ENCODE measurements around the gene RPS18. TPM values are rescaled to one million over a fixed set of nuclear protein-coding genes. Genes with fewer than 3 reads are reported as not detected.

Gene RPS18
- polyA plus RNA-seq, 3 donors = 2,430 to 3,295 (median 2,894) TPM

GRCh38 chr6:33277663-33278391, 6.0 kb downstream of the RPS18 start:
- intact Hi-C loops (cut with micrococcal nuclease) = no loop called here
- Histone ChIP-seq H3K4me1 (ENCODE audit: control insufficient read depth in 1 of 2, insufficient read depth in 2 of 2, low read length in 2 of 2) (peaks cover 62 to 70% of the 10 kb centered on the region in 2 donors), H3K27me3 (ENCODE audit: control insufficient read depth in 2 of 2, insufficient read depth in 2 of 2, low read length in 2 of 2) (no peaks in the 10 kb centered on the region), H3K79me2 (ENCODE audit: insufficient read depth, low read length) (peaks cover 76% of the 10 kb centered on the region), H3K9ac (ENCODE audit: insufficient read depth, low read length, poor library complexity, severe bottlenecking) (peak overlapping the region; percentile 78), H3K4me3 (replicated peaks in 1 of 3; ENCODE audit: low read depth in 2 of 3, low read length in 3 of 3) (peak overlapping the region; percentile 76 to 94 (median 90)), H3K9me3 (replicated peaks in 1 of 2; ENCODE audit: control insufficient read depth in 1 of 2, insufficient read depth in 1 of 2, low read length in 2 of 2) (no peaks in the 10 kb centered on the region), H4K20me1 (ENCODE audit: insufficient read depth, low read length) (peaks cover 64% of the 10 kb centered on the region), H3K27ac (ENCODE audit: low read depth in 1 of 2, low read length in 2 of 2) (peak overlapping the region; percentile 78 to 80), H2AFZ (ENCODE audit: insufficient read depth, low read depth, low read length, poor library complexity, severe bottlenecking) (peak overlapping the region; percentile 92), H3K4me2 (replicated peaks; ENCODE audit: extremely low read depth, low read length, poor library complexity, severe bottlenecking) (peak overlapping the region; percentile 99), H3K36me3 (replicated peaks in 1 of 2; ENCODE audit: control insufficient read depth in 1 of 2, insufficient read depth in 2 of 2, low read length in 2 of 2) (peaks cover 46 to 83% of the 10 kb centered on the region in 2 donors)
- Mint-ChIP-seq H3K27ac (peak overlapping the region; percentile 87 to 94 (median 90)), H3K27me3 (ENCODE audit: low read depth in 3 of 3) (no peaks in the 10 kb centered on the region), H3K9me3 (no peaks in the 10 kb centered on the region), H3K4me3 (peak overlapping the region; percentile 94), H3K4me1 (peaks cover 66% of the 10 kb centered on the region), H3K36me3 (peaks cover 44 to 75% of the 10 kb centered on the region in 2 donors)
- no peak for TF ChIP-seq CTCF (IDR thresholded peaks at IDR 0.05)
- peak in 1 of 3 donors; percentile 7 for DNase-seq
- WGBS (ENCODE audit: insufficient coverage) = 27% methylated on average over 35 of the region's 39 CpGs

DNA sequence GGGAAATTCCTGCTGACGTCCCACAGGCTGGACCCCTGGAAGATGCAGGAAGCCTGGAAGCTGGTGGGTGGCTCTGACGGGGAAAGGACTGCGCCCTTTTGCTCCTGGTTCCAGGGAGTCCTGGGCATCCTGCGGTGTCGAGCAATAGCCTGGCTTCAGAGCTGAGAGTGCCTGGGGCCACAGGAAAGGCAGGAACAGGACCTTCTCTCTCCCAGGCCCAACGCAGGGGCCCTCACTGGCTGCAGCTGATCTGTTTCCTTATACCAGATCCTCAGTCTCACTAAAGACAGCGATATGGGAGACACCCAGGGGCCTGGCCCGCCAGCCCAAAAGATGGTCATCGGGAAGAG, 6.5 kb downstream of the RPS18 start:
- no peaks in the 10 kb centered on the region for H3K9me3 ChIP-seq (replicated peaks in 1 of 2; ENCODE audit: control insufficient read depth in 1 of 2, insufficient read depth in 1 of 2, low read length in 2 of 2)
- peak overlapping the region in 1 of 3 experiments; percentile 90 for H3K4me3 ChIP-seq (replicated peaks in 1 of 3; ENCODE audit: low read depth in 2 of 3, low read length in 3 of 3)
- Mint-ChIP-seq H3K4me3 (peak overlapping the region; percentile 7 to 94), H3K27ac (peak overlapping the region in 2 of 7 donors; percentile 26 to 64), H3K27me3 (ENCODE audit: low read depth in 3 of 3) (no peaks in the 10 kb centered on the region), H3K36me3 (peaks cover 42 to 75% of the 10 kb centered on the region in 2 donors), H3K9me3 (no peaks in the 10 kb centered on the region), H3K4me1 (peaks cover 61% of the 10 kb centered on the region)
- H3K79me2 ChIP-seq (ENCODE audit: insufficient read depth, low read length) = peaks cover 70% of the 10 kb centered on the region
- H3K27ac ChIP-seq (ENCODE audit: low read depth in 1 of 2, low read length in 2 of 2) = peak overlapping the region; percentile 78 to 80
- intact Hi-C loops (cut with micrococcal nuclease) = no loop called here
- peaks cover 56 to 65% of the 10 kb centered on the region in 2 donors for H3K4me1 ChIP-seq (ENCODE audit: control insufficient read depth in 1 of 2, insufficient read depth in 2 of 2, low read length in 2 of 2)
- peak overlapping the region; percentile 78 for H3K9ac ChIP-seq (ENCODE audit: insufficient read depth, low read length, poor library complexity, severe bottlenecking)
- peaks cover 59% of the 10 kb centered on the region for H4K20me1 ChIP-seq (ENCODE audit: insufficient read depth, low read length)
- no peak overlapping the region for H2AFZ ChIP-seq (ENCODE audit: insufficient read depth, low read depth, low read length, poor library complexity, severe bottlenecking)
- 88% methylated on average over 8 of the region's 9 CpGs for WGBS (ENCODE audit: insufficient coverage)
- no peaks in the 10 kb centered on the region for H3K27me3 ChIP-seq (ENCODE audit: control insufficient read depth in 2 of 2, insufficient read depth in 2 of 2, low read length in 2 of 2)
- no peak for TF ChIP-seq CTCF (IDR thresholded peaks at IDR 0.05)
- H3K4me2 ChIP-seq (replicated peaks; ENCODE audit: extremely low read depth, low read length, poor library complexity, severe bottlenecking) = peak overlapping the region; percentile 99
- no peak for DNase-seq
- peaks cover 45 to 80% of the 10 kb centered on the region in 2 donors for H3K36me3 ChIP-seq (replicated peaks in 1 of 2; ENCODE audit: control insufficient read depth in 1 of 2, insufficient read depth in 2 of 2, low read length in 2 of 2)
